ENCODE data around the gene ZNF736.

- TF ChIP-seq POLR2A (IDR thresholded peaks at IDR 0.05; ENCODE audit: low read depth, low read length) = no peak
- TF ChIP-seq TAF1 (IDR thresholded peaks at IDR 0.05; ENCODE audit: borderline replicate concordance, low read depth, low read length) = no peak
Measured at GRCh38 chr7:64314566-64314965, 805 bp downstream of the ZNF736 start.
